SK-N-SH (cell line): ENCODE measurements around the gene SIK2.

ENCODE experiments used
- CTCF ChIP-seq: fragments of 200-600 bp; sonication (generic); IDR thresholded peaks from 2 replicates; pipeline ENCODE4 v1.6.1; 2017; ENCODE audit warnings: antibody characterized with exemption, mild to moderate bottlenecking, moderate library complexity
- EP300 ChIP-seq, 2 experiments: IDR thresholded peaks; 2 replicates each; pipeline versions ENCODE4 v1.4.0 to v1.6.1; 2012; ENCODE audit warnings: borderline replicate concordance in 1 of 2, low read depth in 1 of 2, low read length in 1 of 2
- FOXJ3 ChIP-seq: sonication (generic); formaldehyde crosslinking; IDR thresholded peaks from 2 replicates; pipeline ENCODE4 v1.5.1; 2020; ENCODE audit warnings: mild to moderate bottlenecking, missing genetic modification reagents
- JUND ChIP-seq: IDR thresholded peaks from 2 replicates; pipeline ENCODE4 v1.4.0; 2012
- POLR2AphosphoS5 ChIP-seq: IDR thresholded peaks from 2 replicates; pipeline ENCODE4 v1.6.1; 2012; ENCODE audit warnings: low read depth, low read length
- RFX5 ChIP-seq: IDR thresholded peaks from 2 replicates; pipeline ENCODE4 v1.6.1; 2012; ENCODE audit warnings: mild to moderate bottlenecking, improper control_type of control experiment, low read length
- RXRA ChIP-seq: IDR thresholded peaks from 2 replicates; pipeline ENCODE4 v1.4.0; 2012; ENCODE audit warnings: low read depth, mild to moderate bottlenecking, borderline replicate concordance
- TEAD4 ChIP-seq: IDR thresholded peaks from 2 replicates; pipeline ENCODE4 v1.4.0; 2012; ENCODE audit warnings: mild to moderate bottlenecking, borderline replicate concordance; ENCODE audit not compliant: insufficient read depth

- no peak for TF ChIP-seq RXRA
- no peak for TF ChIP-seq POLR2AphosphoS5
- no peak for TF ChIP-seq CTCF
- TF ChIP-seq JUND, result no peak
- TF ChIP-seq FOXJ3 (CRISPR knock-in tag), result no peak
- no peak for TF ChIP-seq TEAD4
- no peak for TF ChIP-seq RFX5
- no peak for TF ChIP-seq EP300 (IDR thresholded peaks at IDR 0.05; ENCODE audit: borderline replicate concordance in 1 of 2, low read depth in 1 of 2, low read length in 1 of 2)
Measured at GRCh38 chr11:111554532-111554931, 47.7 kb upstream of the SIK2 start.
